Esophagus (tissue), 2 donors: ENCODE measurements around the gene ZBTB47. TPM values are rescaled to one million over a fixed set of nuclear protein-coding genes. Genes with fewer than 3 reads are reported as not detected.

Source experiments
- H3K27ac ChIP-seq, 2 donors: one replicate each; pipeline ENCODE4 v1.5.1; 2013; ENCODE audit warnings: low read depth in 2 of 2, mild to moderate bottlenecking in 2 of 2, inconsistent platforms in 1 of 2, low read length in 1 of 2, moderate library complexity in 1 of 2
- H3K27me3 ChIP-seq, 2 donors: one replicate each; pipeline ENCODE4 v1.6.1; 2013; ENCODE audit warnings: low read length in 2 of 2, control low read depth in 1 of 2, mild to moderate bottlenecking in 1 of 2; ENCODE audit not compliant: insufficient read depth in 2 of 2, control insufficient read depth in 1 of 2
- H3K36me3 ChIP-seq, 2 donors: one replicate each; pipeline ENCODE4 v1.6.1; 2013; ENCODE audit warnings: low read length in 1 of 2; ENCODE audit not compliant: control insufficient read depth in 2 of 2, insufficient read depth in 2 of 2
- H3K4me1 ChIP-seq, 2 donors: one replicate each; pipeline ENCODE4 v1.6.1; 2013; ENCODE audit warnings: low read length in 1 of 2; ENCODE audit not compliant: control insufficient read depth in 2 of 2, insufficient read depth in 2 of 2
- H3K4me3 ChIP-seq, 2 donors: one replicate each; pipeline ENCODE4 v1.5.1; 2013; ENCODE audit warnings: low read length in 2 of 2, mild to moderate bottlenecking in 2 of 2, low read depth in 1 of 2, moderate library complexity in 1 of 2
- H3K9me3 ChIP-seq, 2 donors: one replicate each; pipeline ENCODE4 v1.6.1; 2013; ENCODE audit warnings: mild to moderate bottlenecking in 2 of 2, low read depth in 1 of 2, low read length in 1 of 2, moderate library complexity in 1 of 2; ENCODE audit not compliant: control insufficient read depth in 2 of 2, insufficient read depth in 1 of 2
- WGBS, 2 donors: extraction: QIAGEN DNeasy Blood & Tissue Kit; methylation state at CpG; one replicate each; pipeline ENCODE4 v1.1.7; 2013; 5-methylcytosine and 5-hydroxymethylcytosine counted together
- polyA plus RNA-seq, 2 donors: library from polyadenylated mRNA; stranded (reverse); fragments of 200-250 nt; gene quantifications; one replicate each; pipeline ENCODE4 v1.2.3, GENCODE V29; 2013
- donor health status: healthy with polysubstance abuse.
- donor health status: Bipolar disorder and iron deficiency.

ZBTB47 gene
- polyA plus RNA-seq, 2 donors: 3.5 to 6.0 TPM

- peaks cover 22 to 27% of the 10 kb centered on the region in 2 donors for H3K4me1 ChIP-seq
- H3K27ac ChIP-seq: peak overlapping the region; percentile 11 to 75
- WGBS, 2 donors: 64 to 76% methylated on average over 9 of the region's 9 CpGs
- H3K9me3 ChIP-seq: no peaks in the 10 kb centered on the region
- peaks cover 0 to 9% of the 10 kb centered on the region in 2 donors for H3K36me3 ChIP-seq
- no peak overlapping the region for H3K4me3 ChIP-seq
- H3K27me3 ChIP-seq: no peaks in the 10 kb centered on the region
Observed at GRCh38 chr3:42651248-42652091, 2.0 kb upstream of the ZBTB47 start.

- peaks cover 0 to 5% of the 10 kb centered on the region in 2 donors for H3K36me3 ChIP-seq
- H3K9me3 ChIP-seq: no peaks in the 10 kb centered on the region
- peaks cover 23 to 28% of the 10 kb centered on the region in 2 donors for H3K4me1 ChIP-seq
- no peak overlapping the region for H3K4me3 ChIP-seq
- WGBS, 2 donors: 43 to 78% methylated on average over 1 of the region's 1 CpG
- H3K27ac ChIP-seq: peak overlapping the region; percentile 75 to 85
- H3K27me3 ChIP-seq: no peaks in the 10 kb centered on the region
Observed at GRCh38 chr3:42652251-42652610, 1.3 kb upstream of the ZBTB47 start.

DNA sequence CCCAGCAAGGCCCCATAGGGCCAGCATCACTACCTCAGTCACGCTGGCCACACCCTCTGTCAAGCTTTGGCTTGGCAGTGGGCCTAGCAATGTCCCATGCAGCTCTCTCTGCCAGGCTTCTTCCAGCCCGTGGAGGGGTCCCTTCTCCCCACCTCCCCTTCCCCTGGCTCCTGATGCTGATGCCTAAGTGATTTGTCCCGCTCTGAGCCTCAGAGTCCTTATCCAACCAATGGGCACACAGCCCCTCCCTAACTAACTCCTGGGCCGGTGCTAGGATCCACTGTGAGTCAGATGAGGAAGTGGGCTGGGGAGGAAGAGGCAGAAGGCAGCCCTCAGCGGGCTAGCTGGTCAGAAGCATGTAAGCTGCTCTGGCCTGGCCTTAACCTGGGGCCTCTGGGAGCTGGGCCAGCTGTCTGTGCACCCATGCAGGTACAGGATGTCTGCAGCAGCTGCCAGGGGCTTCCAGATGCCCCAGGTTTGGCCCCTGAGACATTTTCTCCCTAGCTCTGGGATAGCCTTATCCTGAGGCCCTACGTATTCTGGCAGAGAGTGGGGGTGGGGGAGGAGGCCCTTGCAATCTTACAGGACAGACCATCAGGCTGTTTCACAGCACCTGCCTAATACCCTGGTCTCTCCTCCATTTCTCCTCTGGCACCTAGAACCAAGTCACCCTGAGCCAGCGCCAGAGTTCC, 740 bp upstream of the ZBTB47 start:
- H3K27ac ChIP-seq: peak overlapping the region; percentile 75 to 85

GRCh38 chr3:42653303-42653559, 266 bp upstream of the ZBTB47 start:
- H3K4me3 ChIP-seq: peak overlapping the region; percentile 60
- 34 to 39% methylated on average over 3 of the region's 3 CpGs for WGBS, 2 donors
- peaks cover 23 to 30% of the 10 kb centered on the region in 2 donors for H3K4me1 ChIP-seq
- H3K27me3 ChIP-seq: no peaks in the 10 kb centered on the region
- peaks cover 0 to 3% of the 10 kb centered on the region in 2 donors for H3K36me3 ChIP-seq
- peak overlapping the region; percentile 75 to 85 for H3K27ac ChIP-seq
- H3K9me3 ChIP-seq: no peaks in the 10 kb centered on the region

More for the DNA sequence above, 740 bp upstream of the ZBTB47 start:
- peak overlapping the region; percentile 60 for H3K4me3 ChIP-seq
- WGBS, 2 donors: 23 to 26% methylated on average over 7 of the region's 7 CpGs
- H3K36me3 ChIP-seq: peaks cover 0 to 4% of the 10 kb centered on the region in 2 donors
- H3K27me3 ChIP-seq: no peaks in the 10 kb centered on the region
- no peaks in the 10 kb centered on the region for H3K9me3 ChIP-seq
- H3K4me1 ChIP-seq: peaks cover 23 to 30% of the 10 kb centered on the region in 2 donors

GRCh38 chr3:42654331-42655201, 1.1 kb downstream of the ZBTB47 start:
- H3K4me3 ChIP-seq: peak overlapping the region; percentile 60
- peaks cover 23 to 33% of the 10 kb centered on the region in 2 donors for H3K4me1 ChIP-seq
- 2% methylated on average over 62 to 94 of the region's 94 CpGs for WGBS, 2 donors
- no peaks in the 10 kb centered on the region for H3K9me3 ChIP-seq
- H3K27ac ChIP-seq: peak overlapping the region; percentile 75 to 76
- no peaks in the 10 kb centered on the region for H3K27me3 ChIP-seq
- H3K36me3 ChIP-seq: peaks cover 0 to 8% of the 10 kb centered on the region in 2 donors

- Histone ChIP-seq H3K9me3 (no peaks in the 10 kb centered on the region), H3K4me1 (peaks cover 23 to 38% of the 10 kb centered on the region in 2 donors), H3K36me3 (peaks cover 0 to 6% of the 10 kb centered on the region in 2 donors), H3K27me3 (no peaks in the 10 kb centered on the region), H3K27ac (peak overlapping the region; percentile 75 to 76), H3K4me3 (peak overlapping the region in 1 of 2 donors; percentile 60)
- WGBS, 2 donors: 43 to 46% methylated on average over 4 of the region's 4 CpGs
Observed at GRCh38 chr3:42655331-42655888, 1.9 kb downstream of the ZBTB47 start.

DNA sequence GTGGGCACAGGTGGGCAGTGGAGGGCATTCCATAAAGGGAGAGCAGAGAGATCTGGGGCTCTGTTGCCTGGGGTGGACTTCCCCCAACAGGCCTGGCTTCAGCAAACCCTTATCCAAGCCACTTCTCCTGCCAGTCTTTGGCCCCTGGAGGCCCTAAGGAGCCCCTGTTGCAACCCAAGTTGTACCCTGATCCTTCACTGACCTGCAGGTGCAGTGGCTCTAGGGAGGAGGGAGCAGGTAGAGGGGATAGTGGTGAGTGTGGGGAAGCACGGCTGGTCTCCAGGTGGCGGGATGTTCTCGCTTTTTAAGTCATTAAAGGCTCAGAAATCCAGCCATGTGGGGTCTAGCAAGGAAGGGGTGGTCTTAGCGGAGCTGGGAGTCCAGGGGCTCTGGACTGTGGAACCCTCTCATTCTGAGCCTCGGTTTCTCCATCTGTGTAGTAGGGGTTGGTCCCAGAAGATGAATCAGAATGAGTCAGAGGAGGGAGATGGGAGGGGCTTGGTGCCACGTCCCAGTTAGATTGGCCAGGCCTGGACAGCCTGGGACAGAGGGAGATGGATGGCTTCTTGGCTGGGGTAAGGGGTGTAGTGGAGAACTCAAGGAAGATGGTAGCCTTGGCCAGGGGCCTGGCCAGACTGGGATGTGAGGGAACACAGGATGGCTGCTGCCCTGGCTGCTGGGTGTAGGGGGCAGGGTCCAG, 2.6 kb downstream of the ZBTB47 start:
- Histone ChIP-seq H3K36me3 (peaks cover 0 to 5% of the 10 kb centered on the region in 2 donors), H3K4me1 (peaks cover 23 to 39% of the 10 kb centered on the region in 2 donors), H3K9me3 (no peaks in the 10 kb centered on the region), H3K4me3 (no peak overlapping the region), H3K27ac (peak overlapping the region; percentile 10 to 76), H3K27me3 (no peaks in the 10 kb centered on the region)
- 74 to 76% methylated on average over 6 of the region's 6 CpGs for WGBS, 2 donors

DNA sequence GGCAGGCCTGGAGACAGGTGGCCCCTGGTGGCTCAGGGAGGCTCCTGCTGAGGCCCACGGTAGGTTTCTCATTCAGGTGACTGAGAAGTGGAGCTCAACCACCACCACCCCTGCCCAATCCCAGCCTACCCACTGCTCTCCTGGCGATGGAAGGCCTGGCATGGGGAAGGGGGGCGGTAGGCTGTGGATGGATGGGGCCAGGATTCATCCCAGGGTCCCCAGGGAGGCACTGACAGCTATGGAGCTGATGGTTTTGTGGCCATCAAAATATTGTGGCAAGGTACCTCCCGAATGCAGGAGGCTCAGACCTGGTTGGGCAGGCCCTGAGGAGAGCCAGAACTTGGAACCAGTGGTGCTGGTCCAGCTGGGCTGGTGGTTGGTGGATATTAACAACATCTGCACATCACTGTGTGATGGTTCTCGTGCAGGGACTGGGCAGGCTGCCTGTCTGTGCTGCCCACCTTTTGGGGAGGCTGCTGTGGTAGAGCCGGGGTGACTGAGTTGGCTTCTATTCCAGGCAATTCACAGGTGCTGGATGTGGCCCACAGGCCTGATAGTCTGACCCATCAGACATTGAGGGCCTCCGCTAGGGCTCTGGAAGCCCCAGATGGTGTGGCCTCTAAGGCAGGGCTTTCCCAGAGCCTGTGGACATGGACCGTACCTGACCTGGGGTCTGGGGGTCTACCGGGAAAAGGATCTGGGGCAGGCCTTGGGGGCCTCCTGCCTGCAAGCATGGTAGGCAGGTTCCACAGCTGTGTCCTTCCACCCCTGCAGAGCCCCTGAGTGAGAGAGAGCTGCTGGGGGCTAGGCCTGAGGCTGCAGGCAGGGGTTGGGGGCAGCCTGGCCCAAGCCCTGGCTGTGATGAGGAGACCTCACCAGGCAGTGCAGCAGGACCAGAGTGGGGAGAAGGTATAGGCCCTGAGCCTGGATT, 3.4 kb downstream of the ZBTB47 start:
- Histone ChIP-seq H3K4me1 (peaks cover 23 to 34% of the 10 kb centered on the region in 2 donors), H3K36me3 (peaks cover 0 to 5% of the 10 kb centered on the region in 2 donors), H3K27me3 (no peaks in the 10 kb centered on the region), H3K4me3 (no peak overlapping the region), H3K27ac (peak overlapping the region in 1 of 2 donors; percentile 27), H3K9me3 (no peaks in the 10 kb centered on the region)
- WGBS, 2 donors: 86% methylated on average over 9 of the region's 9 CpGs
